ENCODE results near the gene SUSD2. TPM values are rescaled to one million over a fixed set of nuclear protein-coding genes. Genes with fewer than 3 reads are reported as not detected.

Gene SUSD2
- total and polyA plus RNA-seq, 9 of the 15 experiments (the other 6 are each of a cell fraction or from before 2014, with no cell fraction given) = 0.01 to 0.16 (median 0.04) TPM; not detected in 4

DNA sequence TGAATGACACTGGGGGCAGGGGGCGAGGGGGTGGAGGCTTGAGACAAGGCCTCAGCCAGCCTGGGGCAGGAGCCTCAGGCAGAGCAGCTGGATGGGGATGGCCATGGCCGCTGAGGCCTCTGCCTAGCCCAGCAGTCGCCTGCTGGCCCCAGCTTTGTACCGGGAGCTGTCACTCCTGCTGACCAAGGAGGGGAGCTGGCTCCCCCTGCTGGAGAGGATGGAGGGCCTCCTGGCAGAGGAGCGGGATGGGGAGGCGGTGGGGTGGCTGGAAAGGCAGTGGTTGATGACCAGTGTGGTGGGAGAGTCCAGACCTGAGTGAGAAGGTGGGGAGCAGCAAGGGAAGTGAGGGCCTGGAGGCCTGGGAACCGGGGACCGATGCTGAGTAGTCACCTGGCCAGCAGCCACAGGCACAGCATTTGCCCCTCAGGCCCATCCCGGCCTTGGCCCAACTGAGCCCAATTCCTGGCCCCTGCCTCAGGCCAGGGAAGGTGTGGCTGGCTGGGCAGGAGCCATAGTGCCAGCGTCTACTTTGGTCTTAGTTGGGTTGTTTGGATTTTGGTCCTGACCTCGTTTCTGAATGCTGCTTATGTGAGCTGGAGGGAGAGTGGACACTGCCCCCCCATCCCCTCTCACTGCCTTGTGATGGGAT is 6.0 kb upstream of the SUSD2 start (continued):
- TF ChIP-seq, protein P1, sequence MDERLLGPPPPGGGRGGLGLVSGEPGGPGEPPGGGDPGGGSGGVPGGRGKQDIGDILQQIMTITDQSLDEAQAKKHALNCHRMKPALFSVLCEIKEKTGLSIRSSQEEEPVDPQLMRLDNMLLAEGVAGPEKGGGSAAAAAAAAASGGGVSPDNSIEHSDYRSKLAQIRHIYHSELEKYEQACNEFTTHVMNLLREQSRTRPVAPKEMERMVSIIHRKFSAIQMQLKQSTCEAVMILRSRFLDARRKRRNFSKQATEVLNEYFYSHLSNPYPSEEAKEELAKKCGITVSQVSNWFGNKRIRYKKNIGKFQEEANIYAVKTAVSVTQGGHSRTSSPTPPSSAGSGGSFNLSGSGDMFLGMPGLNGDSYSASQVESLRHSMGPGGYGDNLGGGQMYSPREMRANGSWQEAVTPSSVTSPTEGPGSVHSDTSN (CRISPR knock-in tag; IDR thresholded peaks at IDR 0.05; ENCODE audit: low read depth) = no peak
- TF ChIP-seq, protein P1 (tag; conservative IDR thresholded peaks at IDR 0.05; ENCODE audit: low read depth) = peak; percentile 43; the same call in 1 of the 2 replicates
- TF ChIP-seq RHOXF2B (CRISPR knock-in tag; conservative IDR thresholded peaks at IDR 0.05) (no peak), SIRT6 (IDR thresholded peaks at IDR 0.05; ENCODE audit: low read depth, low read length) (no peak), BRCA1 (IDR thresholded peaks at IDR 0.05) (no peak), BRCA1 (CRISPR knock-in tag; IDR thresholded peaks at IDR 0.05) (no peak), ELF4 (CRISPR knock-in tag; IDR thresholded peaks at IDR 0.05) (no peak), TARDBP (IDR thresholded peaks at IDR 0.05) (no peak), MXI1 (IDR thresholded peaks at IDR 0.05; ENCODE audit: low read depth, low read length) (no peak), CEBPB (tag; IDR thresholded peaks at IDR 0.05) (no peak), POLR2G (IDR thresholded peaks at IDR 0.05; ENCODE audit: low read depth, low read length) (peak; percentile 44; the same call in 1 of the 2 replicates), RFX1 (IDR thresholded peaks at IDR 0.05) (no peak), ZNF408 (CRISPR knock-in tag; IDR thresholded peaks at IDR 0.05; ENCODE audit: low read depth) (no peak), FOSL1 (tag; conservative IDR thresholded peaks at IDR 0.05) (no peak), ZNF3 (CRISPR knock-in tag; IDR thresholded peaks at IDR 0.05) (no peak), HNRNPUL1 (IDR thresholded peaks at IDR 0.05; ENCODE audit: low read length) (no peak), RCOR1 (IDR thresholded peaks at IDR 0.05; ENCODE audit: borderline replicate concordance in 1 of 2, low read depth in 2 of 2, low read length in 2 of 2) (0 out of 4 replicates have a peak, but pooled peaks of 1 of the 2 experiments have one; percentile 52)
- TF ChIP-seq, protein P2, sequence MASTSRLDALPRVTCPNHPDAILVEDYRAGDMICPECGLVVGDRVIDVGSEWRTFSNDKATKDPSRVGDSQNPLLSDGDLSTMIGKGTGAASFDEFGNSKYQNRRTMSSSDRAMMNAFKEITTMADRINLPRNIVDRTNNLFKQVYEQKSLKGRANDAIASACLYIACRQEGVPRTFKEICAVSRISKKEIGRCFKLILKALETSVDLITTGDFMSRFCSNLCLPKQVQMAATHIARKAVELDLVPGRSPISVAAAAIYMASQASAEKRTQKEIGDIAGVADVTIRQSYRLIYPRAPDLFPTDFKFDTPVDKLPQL (IDR thresholded peaks at IDR 0.05; ENCODE audit: extremely low read depth, insufficient read length) = no peak
- TF ChIP-seq, protein P3, sequence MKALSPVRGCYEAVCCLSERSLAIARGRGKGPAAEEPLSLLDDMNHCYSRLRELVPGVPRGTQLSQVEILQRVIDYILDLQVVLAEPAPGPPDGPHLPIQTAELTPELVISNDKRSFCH (CRISPR knock-in tag; IDR thresholded peaks at IDR 0.05) = no peak
- TF ChIP-seq, protein P3 (tag; IDR thresholded peaks at IDR 0.05) = no peak
- TF ChIP-seq, protein P4, sequence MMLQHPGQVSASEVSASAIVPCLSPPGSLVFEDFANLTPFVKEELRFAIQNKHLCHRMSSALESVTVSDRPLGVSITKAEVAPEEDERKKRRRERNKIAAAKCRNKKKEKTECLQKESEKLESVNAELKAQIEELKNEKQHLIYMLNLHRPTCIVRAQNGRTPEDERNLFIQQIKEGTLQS (IDR thresholded peaks at IDR 0.05) = no peak
- TF ChIP-seq, protein P4 (CRISPR knock-in tag; conservative IDR thresholded peaks at IDR 0.05) = no peak
- TF ChIP-seq, protein P5, sequence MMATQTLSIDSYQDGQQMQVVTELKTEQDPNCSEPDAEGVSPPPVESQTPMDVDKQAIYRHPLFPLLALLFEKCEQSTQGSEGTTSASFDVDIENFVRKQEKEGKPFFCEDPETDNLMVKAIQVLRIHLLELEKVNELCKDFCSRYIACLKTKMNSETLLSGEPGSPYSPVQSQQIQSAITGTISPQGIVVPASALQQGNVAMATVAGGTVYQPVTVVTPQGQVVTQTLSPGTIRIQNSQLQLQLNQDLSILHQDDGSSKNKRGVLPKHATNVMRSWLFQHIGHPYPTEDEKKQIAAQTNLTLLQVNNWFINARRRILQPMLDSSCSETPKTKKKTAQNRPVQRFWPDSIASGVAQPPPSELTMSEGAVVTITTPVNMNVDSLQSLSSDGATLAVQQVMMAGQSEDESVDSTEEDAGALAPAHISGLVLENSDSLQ (IDR thresholded peaks at IDR 0.05) = peak; percentile 85
